ENCODE measurements around the gene RNF34. TPM values are rescaled to one million over a fixed set of nuclear protein-coding genes. Genes with fewer than 3 reads are reported as not detected.

Gene RNF34
- polyA plus RNA-seq, 2 donors = 13.6 to 13.8 TPM

DNA sequence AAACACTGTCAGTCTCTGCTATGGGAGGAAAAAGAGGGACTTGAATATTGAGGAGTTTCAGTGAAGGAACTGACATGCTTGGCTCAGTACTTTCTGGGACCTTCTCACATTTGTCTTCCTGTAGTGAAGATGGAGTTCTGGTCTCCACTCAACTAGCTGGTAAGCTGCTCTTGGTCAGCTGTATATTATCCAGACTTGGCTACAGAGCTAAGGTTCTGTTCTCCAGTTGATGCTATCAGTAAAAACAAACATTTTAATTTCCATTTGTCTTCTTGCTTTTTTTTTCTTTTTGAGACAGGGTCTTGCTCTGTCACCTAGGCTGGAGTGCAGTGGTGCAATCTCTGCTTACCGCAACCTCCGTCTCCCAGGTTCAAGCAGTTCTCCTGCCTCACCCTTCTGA, 5.3 kb downstream of the RNF34 start:
- Histone ChIP-seq H3K36me3 (ENCODE audit: control insufficient read depth in 2 of 2, insufficient read depth in 2 of 2, low read length in 1 of 2) (peaks cover 3 to 6% of the 10 kb centered on the region in 2 donors), H3K9me3 (ENCODE audit: control insufficient read depth in 2 of 2, insufficient read depth in 1 of 2, low read depth in 1 of 2, low read length in 1 of 2) (no peaks in the 10 kb centered on the region), H3K4me1 (ENCODE audit: control insufficient read depth in 2 of 2, insufficient read depth in 2 of 2, low read length in 1 of 2) (no peaks in the 10 kb centered on the region), H3K4me3 (ENCODE audit: low read depth in 1 of 2, low read length in 2 of 2) (no peak overlapping the region), H3K27me3 (ENCODE audit: control insufficient read depth in 1 of 2, insufficient read depth in 2 of 2, low read length in 2 of 2) (no peaks in the 10 kb centered on the region), H3K27ac (ENCODE audit: low read depth in 2 of 2, low read length in 1 of 2) (no peak overlapping the region)
- WGBS, 2 donors = 91% methylated on average over 2 of the region's 2 CpGs

DNA sequence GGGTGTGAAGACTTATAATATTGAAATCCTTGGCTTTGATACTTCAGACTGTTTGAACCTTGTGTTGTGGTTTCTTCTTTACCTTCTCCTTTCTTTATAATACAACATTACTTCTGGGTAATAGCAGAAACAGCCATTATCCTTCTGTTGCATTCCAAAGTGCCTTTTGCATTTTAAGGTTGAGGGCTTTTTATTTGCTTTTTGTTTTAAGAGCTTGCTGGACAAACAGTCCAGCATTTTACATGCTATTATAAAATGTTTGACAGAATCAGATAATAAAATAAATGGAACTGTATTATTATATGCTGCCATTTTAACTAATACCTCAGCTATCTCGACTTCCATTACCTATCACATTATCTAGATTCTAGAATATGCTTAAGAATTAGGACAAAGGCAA, 14.0 kb downstream of the RNF34 start:
- WGBS, 2 donors = 80 to 84% methylated on average over 1 of the region's 1 CpG
- H3K4me1 ChIP-seq (ENCODE audit: control insufficient read depth in 2 of 2, insufficient read depth in 2 of 2, low read length in 1 of 2) = no peaks in the 10 kb centered on the region
- H3K36me3 ChIP-seq (ENCODE audit: control insufficient read depth in 2 of 2, insufficient read depth in 2 of 2, low read length in 1 of 2) = peaks cover 5 to 10% of the 10 kb centered on the region in 2 donors
- H3K27ac ChIP-seq (ENCODE audit: low read depth in 2 of 2, low read length in 1 of 2) = no peak overlapping the region
- no peak overlapping the region for H3K4me3 ChIP-seq (ENCODE audit: low read depth in 1 of 2, low read length in 2 of 2)
- no peaks in the 10 kb centered on the region for H3K9me3 ChIP-seq (ENCODE audit: control insufficient read depth in 2 of 2, insufficient read depth in 1 of 2, low read depth in 1 of 2, low read length in 1 of 2)
- H3K27me3 ChIP-seq (ENCODE audit: control insufficient read depth in 1 of 2, insufficient read depth in 2 of 2, low read length in 2 of 2) = no peaks in the 10 kb centered on the region

DNA sequence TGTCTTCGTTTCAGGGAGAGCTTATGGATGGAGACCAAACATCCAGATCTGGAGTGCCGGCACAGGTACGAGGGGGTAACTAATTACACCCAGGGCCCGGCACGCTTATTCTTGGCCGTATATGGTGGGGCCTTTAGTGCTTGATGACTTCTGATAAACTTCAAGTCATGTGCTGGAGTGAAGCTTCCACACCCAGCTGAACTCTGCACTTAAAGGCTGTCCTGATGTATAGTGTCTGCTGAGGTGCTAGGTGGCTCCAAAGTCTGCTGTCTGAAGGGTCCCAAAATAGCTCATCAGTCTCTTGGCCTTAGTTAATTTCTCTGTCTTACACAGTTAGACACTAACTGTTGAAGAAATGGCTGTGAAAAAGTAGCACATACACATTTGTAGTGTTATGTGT, 17.9 kb downstream of the RNF34 start:
- WGBS, 2 donors = 84 to 91% methylated on average over 6 of the region's 6 CpGs
- Histone ChIP-seq H3K27ac (ENCODE audit: low read depth in 2 of 2, low read length in 1 of 2) (no peak overlapping the region), H3K4me3 (ENCODE audit: low read depth in 1 of 2, low read length in 2 of 2) (no peak overlapping the region), H3K4me1 (ENCODE audit: control insufficient read depth in 2 of 2, insufficient read depth in 2 of 2, low read length in 1 of 2) (no peaks in the 10 kb centered on the region), H3K36me3 (ENCODE audit: control insufficient read depth in 2 of 2, insufficient read depth in 2 of 2, low read length in 1 of 2) (peaks cover 13 to 17% of the 10 kb centered on the region in 2 donors), H3K9me3 (ENCODE audit: control insufficient read depth in 2 of 2, insufficient read depth in 1 of 2, low read depth in 1 of 2, low read length in 1 of 2) (no peaks in the 10 kb centered on the region), H3K27me3 (ENCODE audit: control insufficient read depth in 1 of 2, insufficient read depth in 2 of 2, low read length in 2 of 2) (no peaks in the 10 kb centered on the region)

GRCh38 chr12:121420109-121420508, 20.2 kb downstream of the RNF34 start:
- Histone ChIP-seq H3K9me3 (ENCODE audit: control insufficient read depth in 2 of 2, insufficient read depth in 1 of 2, low read depth in 1 of 2, low read length in 1 of 2) (no peaks in the 10 kb centered on the region), H3K4me3 (ENCODE audit: low read depth in 1 of 2, low read length in 2 of 2) (no peak overlapping the region), H3K27ac (ENCODE audit: low read depth in 2 of 2, low read length in 1 of 2) (no peak overlapping the region), H3K4me1 (ENCODE audit: control insufficient read depth in 2 of 2, insufficient read depth in 2 of 2, low read length in 1 of 2) (no peaks in the 10 kb centered on the region), H3K36me3 (ENCODE audit: control insufficient read depth in 2 of 2, insufficient read depth in 2 of 2, low read length in 1 of 2) (peaks cover 20 to 22% of the 10 kb centered on the region in 2 donors), H3K27me3 (ENCODE audit: control insufficient read depth in 1 of 2, insufficient read depth in 2 of 2, low read length in 2 of 2) (no peaks in the 10 kb centered on the region)
- 93 to 94% methylated on average over 6 of the region's 6 CpGs for whole genome bisulfite sequencing, 2 donors

GRCh38 chr12:121423253-121423652, 23.3 kb downstream of the RNF34 start:
- H3K36me3 ChIP-seq (ENCODE audit: control insufficient read depth in 2 of 2, insufficient read depth in 2 of 2, low read length in 1 of 2) = peaks cover 17 to 22% of the 10 kb centered on the region in 2 donors
- H3K27me3 ChIP-seq (ENCODE audit: control insufficient read depth in 1 of 2, insufficient read depth in 2 of 2, low read length in 2 of 2) = no peaks in the 10 kb centered on the region
- H3K4me1 ChIP-seq (ENCODE audit: control insufficient read depth in 2 of 2, insufficient read depth in 2 of 2, low read length in 1 of 2) = no peaks in the 10 kb centered on the region
- H3K27ac ChIP-seq (ENCODE audit: low read depth in 2 of 2, low read length in 1 of 2) = no peak overlapping the region
- H3K4me3 ChIP-seq (ENCODE audit: low read depth in 1 of 2, low read length in 2 of 2) = no peak overlapping the region
- H3K9me3 ChIP-seq (ENCODE audit: control insufficient read depth in 2 of 2, insufficient read depth in 1 of 2, low read depth in 1 of 2, low read length in 1 of 2) = no peaks in the 10 kb centered on the region
- WGBS, 2 donors = 95 to 97% methylated on average over 14 of the region's 14 CpGs

- Histone ChIP-seq H3K27ac (ENCODE audit: low read depth in 2 of 2, low read length in 1 of 2) (no peak overlapping the region), H3K9me3 (ENCODE audit: control insufficient read depth in 2 of 2, insufficient read depth in 1 of 2, low read depth in 1 of 2, low read length in 1 of 2) (no peaks in the 10 kb centered on the region), H3K36me3 (ENCODE audit: control insufficient read depth in 2 of 2, insufficient read depth in 2 of 2, low read length in 1 of 2) (peaks cover 23 to 24% of the 10 kb centered on the region in 2 donors), H3K27me3 (ENCODE audit: control insufficient read depth in 1 of 2, insufficient read depth in 2 of 2, low read length in 2 of 2) (no peaks in the 10 kb centered on the region), H3K4me1 (ENCODE audit: control insufficient read depth in 2 of 2, insufficient read depth in 2 of 2, low read length in 1 of 2) (no peaks in the 10 kb centered on the region), H3K4me3 (ENCODE audit: low read depth in 1 of 2, low read length in 2 of 2) (no peak overlapping the region)
- WGBS, 2 donors = 89 to 90% methylated on average over 13 of the region's 13 CpGs
Measured at GRCh38 chr12:121423682-121424623, 24.0 kb downstream of the RNF34 start.

DNA sequence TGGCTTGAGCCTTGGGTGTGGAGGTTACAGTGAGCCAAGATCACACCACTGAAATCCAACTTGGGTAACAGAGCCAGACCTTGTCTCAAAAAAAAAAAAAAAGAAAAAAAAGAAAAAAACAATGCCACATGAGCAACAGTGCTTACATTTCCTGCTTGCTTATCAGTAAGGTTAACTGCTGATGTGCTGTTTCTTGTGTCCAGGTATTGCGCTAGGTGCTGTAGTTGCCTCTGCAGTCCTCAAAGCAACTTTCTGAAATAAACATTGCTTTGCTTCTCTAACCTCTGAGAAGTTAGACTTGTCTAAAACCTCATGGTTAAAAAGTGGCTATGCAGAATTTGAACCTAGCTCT, 24.7 kb downstream of the RNF34 start:
- Histone ChIP-seq H3K9me3 (ENCODE audit: control insufficient read depth in 2 of 2, insufficient read depth in 1 of 2, low read depth in 1 of 2, low read length in 1 of 2) (no peaks in the 10 kb centered on the region), H3K36me3 (ENCODE audit: control insufficient read depth in 2 of 2, insufficient read depth in 2 of 2, low read length in 1 of 2) (peaks cover 23 to 24% of the 10 kb centered on the region in 2 donors), H3K27ac (ENCODE audit: low read depth in 2 of 2, low read length in 1 of 2) (no peak overlapping the region), H3K27me3 (ENCODE audit: control insufficient read depth in 1 of 2, insufficient read depth in 2 of 2, low read length in 2 of 2) (no peaks in the 10 kb centered on the region), H3K4me3 (ENCODE audit: low read depth in 1 of 2, low read length in 2 of 2) (no peak overlapping the region), H3K4me1 (ENCODE audit: control insufficient read depth in 2 of 2, insufficient read depth in 2 of 2, low read length in 1 of 2) (no peaks in the 10 kb centered on the region)
- 96 to 98% methylated on average over 1 of the region's 1 CpG for WGBS, 2 donors

DNA sequence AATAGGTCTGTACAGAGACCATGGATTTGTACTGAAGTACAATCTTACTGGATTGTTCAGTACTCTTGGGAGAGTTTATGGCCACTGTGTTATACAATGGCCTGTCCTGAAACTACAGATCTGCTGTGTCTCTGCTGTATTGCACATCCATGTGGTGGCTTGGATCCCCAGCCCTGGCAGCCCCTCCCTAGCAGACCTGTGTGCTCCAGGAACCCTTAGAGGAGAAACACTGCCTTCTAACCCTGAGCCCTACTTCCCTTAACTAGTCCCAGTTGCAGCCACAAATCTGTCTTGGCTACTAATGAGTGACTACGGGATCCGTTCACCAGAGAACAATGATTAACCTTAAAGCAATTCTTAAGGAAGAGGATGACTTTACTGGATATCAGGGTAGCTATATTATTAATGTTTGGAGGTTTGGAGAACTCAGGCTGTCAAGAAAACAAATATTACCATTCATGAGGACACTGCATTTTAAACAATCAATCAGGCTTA, 27.7 kb downstream of the RNF34 start:
- Histone ChIP-seq H3K9me3 (ENCODE audit: control insufficient read depth in 2 of 2, insufficient read depth in 1 of 2, low read depth in 1 of 2, low read length in 1 of 2) (no peaks in the 10 kb centered on the region), H3K36me3 (ENCODE audit: control insufficient read depth in 2 of 2, insufficient read depth in 2 of 2, low read length in 1 of 2) (peaks cover 16 to 28% of the 10 kb centered on the region in 2 donors), H3K27me3 (ENCODE audit: control insufficient read depth in 1 of 2, insufficient read depth in 2 of 2, low read length in 2 of 2) (no peaks in the 10 kb centered on the region), H3K4me3 (ENCODE audit: low read depth in 1 of 2, low read length in 2 of 2) (no peak overlapping the region), H3K27ac (ENCODE audit: low read depth in 2 of 2, low read length in 1 of 2) (no peak overlapping the region), H3K4me1 (ENCODE audit: control insufficient read depth in 2 of 2, insufficient read depth in 2 of 2, low read length in 1 of 2) (no peaks in the 10 kb centered on the region)
- WGBS, 2 donors = 81 to 84% methylated on average over 2 of the region's 2 CpGs

GRCh38 chr12:121428883-121429282, 29.0 kb downstream of the RNF34 start:
- H3K9me3 ChIP-seq (ENCODE audit: control insufficient read depth in 2 of 2, insufficient read depth in 1 of 2, low read depth in 1 of 2, low read length in 1 of 2) = no peaks in the 10 kb centered on the region
- no peak overlapping the region for H3K4me3 ChIP-seq (ENCODE audit: low read depth in 1 of 2, low read length in 2 of 2)
- no peaks in the 10 kb centered on the region for H3K4me1 ChIP-seq (ENCODE audit: control insufficient read depth in 2 of 2, insufficient read depth in 2 of 2, low read length in 1 of 2)
- H3K36me3 ChIP-seq (ENCODE audit: control insufficient read depth in 2 of 2, insufficient read depth in 2 of 2, low read length in 1 of 2) = peaks cover 8 to 25% of the 10 kb centered on the region in 2 donors
- no peak overlapping the region for H3K27ac ChIP-seq (ENCODE audit: low read depth in 2 of 2, low read length in 1 of 2)
- WGBS, 2 donors = 91 to 92% methylated on average over 6 of the region's 6 CpGs
- no peaks in the 10 kb centered on the region for H3K27me3 ChIP-seq (ENCODE audit: control insufficient read depth in 1 of 2, insufficient read depth in 2 of 2, low read length in 2 of 2)

Data from esophagus (tissue), 2 donors.